Tibial nerve (tissue), 3 donors: ENCODE measurements around the gene MYRIP.

ENCODE experiments used
- POLR2A ChIP-seq, 2 donors: fragments of 450-650 bp; IDR thresholded peaks; one replicate each; pipeline ENCODE4 v1.6.1; 2017; ENCODE audit warnings: antibody characterized with exemption in 2 of 2, mild to moderate bottlenecking in 2 of 2, moderate library complexity in 2 of 2
- TF ChIP-seq, protein P1 (sequence below), 5 experiments: fragments of 200-600 bp in 3 of 5; fragments of 450-650 bp in 2 of 5; sonication (generic) in 3 of 5; IDR thresholded peaks; one replicate each; pipeline ENCODE4 v1.5.1; 2016 to 2019; ENCODE audit warnings: antibody characterized with exemption in 5 of 5, mild to moderate bottlenecking in 3 of 5, moderate library complexity in 2 of 5

DNA sequence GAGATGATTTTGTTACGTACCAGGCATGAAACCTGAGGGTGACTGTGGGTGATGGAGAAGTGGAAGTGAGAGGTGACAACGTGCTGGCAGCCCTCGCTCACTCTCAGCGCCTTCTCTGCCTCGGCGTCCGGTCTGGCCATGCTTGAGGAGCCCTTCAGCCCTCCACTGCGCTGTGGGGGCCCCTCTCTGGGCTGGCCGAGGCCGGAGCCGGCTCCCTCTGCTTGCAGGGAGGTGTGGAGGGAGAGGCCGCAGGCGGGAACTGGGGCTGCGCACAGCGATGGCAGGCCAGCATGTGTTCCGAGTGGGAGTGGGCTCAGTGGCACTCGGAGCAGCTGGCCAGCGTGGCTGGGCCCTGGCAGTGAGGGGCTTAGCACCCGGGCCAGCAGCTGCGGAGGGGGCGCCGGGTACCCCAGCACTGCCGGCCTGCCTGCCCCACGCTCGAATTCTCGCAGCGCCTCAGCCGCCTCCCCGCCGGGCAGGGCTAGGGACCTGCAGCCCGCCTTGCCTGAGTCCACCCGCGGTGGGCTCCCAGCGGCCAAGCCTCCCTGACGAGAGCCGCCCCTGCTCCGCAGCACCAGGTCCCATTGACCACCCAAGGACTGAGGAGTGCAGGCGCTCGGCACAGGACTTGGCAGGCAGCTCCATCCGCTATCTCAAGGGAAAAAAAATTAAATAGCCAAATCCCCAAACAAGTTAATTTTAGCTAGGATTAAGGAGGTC is 29.7 kb upstream of the MYRIP start:
- TF ChIP-seq, protein P1, sequence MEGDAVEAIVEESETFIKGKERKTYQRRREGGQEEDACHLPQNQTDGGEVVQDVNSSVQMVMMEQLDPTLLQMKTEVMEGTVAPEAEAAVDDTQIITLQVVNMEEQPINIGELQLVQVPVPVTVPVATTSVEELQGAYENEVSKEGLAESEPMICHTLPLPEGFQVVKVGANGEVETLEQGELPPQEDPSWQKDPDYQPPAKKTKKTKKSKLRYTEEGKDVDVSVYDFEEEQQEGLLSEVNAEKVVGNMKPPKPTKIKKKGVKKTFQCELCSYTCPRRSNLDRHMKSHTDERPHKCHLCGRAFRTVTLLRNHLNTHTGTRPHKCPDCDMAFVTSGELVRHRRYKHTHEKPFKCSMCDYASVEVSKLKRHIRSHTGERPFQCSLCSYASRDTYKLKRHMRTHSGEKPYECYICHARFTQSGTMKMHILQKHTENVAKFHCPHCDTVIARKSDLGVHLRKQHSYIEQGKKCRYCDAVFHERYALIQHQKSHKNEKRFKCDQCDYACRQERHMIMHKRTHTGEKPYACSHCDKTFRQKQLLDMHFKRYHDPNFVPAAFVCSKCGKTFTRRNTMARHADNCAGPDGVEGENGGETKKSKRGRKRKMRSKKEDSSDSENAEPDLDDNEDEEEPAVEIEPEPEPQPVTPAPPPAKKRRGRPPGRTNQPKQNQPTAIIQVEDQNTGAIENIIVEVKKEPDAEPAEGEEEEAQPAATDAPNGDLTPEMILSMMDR (IDR thresholded peaks at IDR 0.05) = no peak
- no peak for TF ChIP-seq POLR2A (IDR thresholded peaks at IDR 0.05)
